Activated CD8-positive, alpha-beta T cell treated with anti-CD3 and anti-CD28 coated beads for 36 hours (primary cell): ENCODE data around the gene BTBD2. TPM values are rescaled to one million over a fixed set of nuclear protein-coding genes. Genes with fewer than 3 reads are reported as not detected.

Experiments
- ATAC-seq: fragments of 200-7000 bp; cut with Tn5 transposase; one replicate; pipeline ENCODE4 v1.10.0; 2021; ENCODE audit warnings: mild to moderate bottlenecking, moderate library complexity
- CTCF ChIA-PET: fragments of 350-600 bp; sonication (Branson Sonifier 250); formaldehyde crosslinking; loops from one replicate; lab custom pipeline; 2021; ENCODE audit warnings: antibody characterized with exemption; lab: Charles Lee
- POLR2A ChIA-PET: fragments of 350-600 bp; sonication (Branson Sonifier 250); formaldehyde crosslinking; loops from one replicate; lab custom pipeline; 2021; ENCODE audit warnings: antibody characterized with exemption; lab: Charles Lee
- DNase-seq: peaks from one replicate; pipeline ENCODE4 v3.0.0-alpha.2; 2020
- H3K27ac Mint-ChIP-seq: one replicate; pipeline ENCODE4 v1.8.0; 2021; ENCODE audit warnings: mild to moderate bottlenecking, mixed read lengths
- H3K27me3 Mint-ChIP-seq: one replicate; pipeline ENCODE4 v1.8.0; 2021; ENCODE audit warnings: mixed read lengths
- H3K36me3 Mint-ChIP-seq: one replicate; pipeline ENCODE4 v1.8.0; 2021; ENCODE audit warnings: low read depth, mixed read lengths
- H3K4me1 Mint-ChIP-seq: one replicate; pipeline ENCODE4 v1.8.0; 2021; ENCODE audit warnings: low read depth, mixed read lengths
- H3K4me3 Mint-ChIP-seq: one replicate; pipeline ENCODE4 v1.8.0; 2021; ENCODE audit warnings: mild to moderate bottlenecking, moderate library complexity, mixed read lengths
- H3K9me3 Mint-ChIP-seq: one replicate; pipeline ENCODE4 v1.8.0; 2021; ENCODE audit warnings: mixed read lengths
- intact Hi-C: fragments of 100-400 bp; cut with micrococcal nuclease; formaldehyde crosslinking; loops from one replicate; pipeline ENCODE4 v1.10.0; 2022
- total RNA-seq, 2 experiments: library from RNA; stranded (reverse); gene quantifications; one replicate each; pipeline ENCODE4 v1.2.3, GENCODE V29; 2021
- TF ChIP-seq, protein P1 (sequence below): fragments of 200-600 bp; IDR thresholded peaks from one replicate; pipeline ENCODE4 v1.8.0; 2022; ENCODE audit warnings: antibody characterized with exemption, mild to moderate bottlenecking

Gene BTBD2
- total RNA-seq, 2 experiments from 2014 or later: 36.5 to 44.6 TPM

DNA sequence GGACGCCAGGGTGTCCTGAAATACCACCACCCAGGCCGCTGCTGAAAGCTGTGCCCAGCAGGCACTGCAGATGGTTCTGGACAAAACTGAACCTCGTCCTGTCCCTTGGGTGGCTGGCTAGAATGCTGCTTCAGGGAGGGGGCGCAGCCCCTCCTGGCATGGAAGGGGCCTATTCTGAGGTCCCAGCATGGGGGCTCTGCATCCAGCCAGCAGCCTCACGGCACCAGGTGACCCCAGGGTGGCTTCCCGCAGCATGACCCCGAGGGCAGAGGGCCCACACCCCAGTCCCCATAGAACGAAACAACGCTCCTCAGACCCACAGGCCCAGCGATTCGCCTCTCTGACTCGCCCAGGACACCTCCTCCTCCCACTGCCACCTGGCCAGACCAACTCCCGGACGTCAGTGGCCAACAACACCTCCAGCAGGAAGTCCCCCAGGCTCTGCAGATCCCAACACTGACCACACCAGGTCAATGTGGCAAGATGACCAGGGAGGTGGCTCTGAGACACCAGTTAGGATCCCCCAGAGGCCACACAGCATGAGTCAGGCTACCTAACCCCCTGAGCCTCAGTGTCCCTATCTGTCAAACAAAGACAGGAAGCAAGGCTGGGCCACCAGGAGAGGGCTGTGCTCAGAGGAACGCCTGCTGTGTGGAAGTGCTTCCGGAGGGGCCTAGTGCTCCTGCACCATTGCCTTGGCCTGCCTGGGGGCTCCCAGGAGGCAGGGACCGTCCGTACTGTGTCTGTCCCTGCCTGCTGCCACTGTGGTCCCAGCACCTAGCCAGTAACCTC, 29.4 kb upstream of the BTBD2 start:
- H3K36me3 Mint-ChIP-seq: peaks cover 36% of the 10 kb centered on the region
- TF ChIP-seq, protein P1, sequence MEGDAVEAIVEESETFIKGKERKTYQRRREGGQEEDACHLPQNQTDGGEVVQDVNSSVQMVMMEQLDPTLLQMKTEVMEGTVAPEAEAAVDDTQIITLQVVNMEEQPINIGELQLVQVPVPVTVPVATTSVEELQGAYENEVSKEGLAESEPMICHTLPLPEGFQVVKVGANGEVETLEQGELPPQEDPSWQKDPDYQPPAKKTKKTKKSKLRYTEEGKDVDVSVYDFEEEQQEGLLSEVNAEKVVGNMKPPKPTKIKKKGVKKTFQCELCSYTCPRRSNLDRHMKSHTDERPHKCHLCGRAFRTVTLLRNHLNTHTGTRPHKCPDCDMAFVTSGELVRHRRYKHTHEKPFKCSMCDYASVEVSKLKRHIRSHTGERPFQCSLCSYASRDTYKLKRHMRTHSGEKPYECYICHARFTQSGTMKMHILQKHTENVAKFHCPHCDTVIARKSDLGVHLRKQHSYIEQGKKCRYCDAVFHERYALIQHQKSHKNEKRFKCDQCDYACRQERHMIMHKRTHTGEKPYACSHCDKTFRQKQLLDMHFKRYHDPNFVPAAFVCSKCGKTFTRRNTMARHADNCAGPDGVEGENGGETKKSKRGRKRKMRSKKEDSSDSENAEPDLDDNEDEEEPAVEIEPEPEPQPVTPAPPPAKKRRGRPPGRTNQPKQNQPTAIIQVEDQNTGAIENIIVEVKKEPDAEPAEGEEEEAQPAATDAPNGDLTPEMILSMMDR: no peak
- CTCF ChIA-PET: interaction anchor here (3.3 kb wide), 1 partner anchor 26 kb away, joined by 12 read pairs; no protein-coding TSS in a partner anchor
- H3K4me3 Mint-ChIP-seq: no peak overlapping the region
- no peak for ATAC-seq
- POLR2A ChIA-PET: interaction anchor here (0.9 to 6.3 kb wide), 3 partner anchors 8 to 13 kb away, joined by 4 to 58 read pairs (median 7); partner anchors contain the start of gene MKNK2
- H3K9me3 Mint-ChIP-seq: no peaks in the 10 kb centered on the region
- intact Hi-C loops: no loop called here
- no peaks in the 10 kb centered on the region for H3K27me3 Mint-ChIP-seq
- H3K27ac Mint-ChIP-seq: peak overlapping the region; percentile 3
- peaks cover 53% of the 10 kb centered on the region for H3K4me1 Mint-ChIP-seq
- no peak for DNase-seq

DNA sequence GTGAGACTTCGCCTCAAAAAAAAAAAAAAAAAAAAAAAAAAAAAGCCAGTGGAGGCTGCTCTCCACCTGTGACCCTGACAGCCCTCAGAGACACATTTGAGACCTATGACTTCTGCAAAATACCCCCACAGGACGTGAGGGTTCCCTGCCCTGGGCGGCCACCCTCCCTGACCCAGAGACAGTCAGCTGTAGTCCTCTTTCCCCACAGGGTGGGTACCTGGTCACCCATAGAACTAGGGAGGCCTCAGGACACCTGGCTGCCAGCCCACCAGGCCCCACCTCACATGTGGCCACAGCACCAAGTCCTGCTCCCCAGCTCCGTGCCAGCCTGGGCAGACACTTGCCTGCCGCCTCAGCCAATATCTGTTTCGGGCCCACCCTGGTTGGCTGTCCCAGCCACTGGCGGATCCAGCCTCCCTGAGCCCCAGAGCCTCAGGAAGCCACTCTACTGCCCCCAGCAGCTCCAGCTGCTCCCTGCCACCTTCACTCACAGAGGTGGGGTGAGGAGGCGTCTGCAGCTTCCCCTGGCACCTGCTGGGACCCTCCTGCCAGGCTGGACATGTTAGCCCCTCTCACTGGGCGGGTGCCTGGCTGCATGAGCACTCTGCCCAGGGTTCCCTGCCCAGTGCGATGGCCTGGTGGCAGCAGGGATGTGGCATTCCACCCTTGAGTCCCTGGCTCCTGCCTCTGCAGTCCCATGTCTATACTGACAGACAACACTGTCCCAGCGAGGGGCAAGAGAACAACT, 28.6 kb upstream of the BTBD2 start:
- H3K4me1 Mint-ChIP-seq: peaks cover 46% of the 10 kb centered on the region
- no peaks in the 10 kb centered on the region for H3K9me3 Mint-ChIP-seq
- intact Hi-C loops: no loop called here
- peaks cover 33% of the 10 kb centered on the region for H3K36me3 Mint-ChIP-seq
- POLR2A ChIA-PET: interaction anchor here (0.5 to 6.3 kb wide), 4 partner anchors 8 to 214 kb away, joined by 3 to 58 read pairs (median 10); partner anchors contain the start of gene MKNK2
- no peaks in the 10 kb centered on the region for H3K27me3 Mint-ChIP-seq
- DNase-seq (no peak), ATAC-seq (no peak)
- peak overlapping the region; percentile 63 for H3K27ac Mint-ChIP-seq
- TF ChIP-seq, protein P1: no peak
- CTCF ChIA-PET: interaction anchor here (0.9 to 3.3 kb wide), 2 partner anchors 11 to 25 kb away, joined by 3 to 12 read pairs; no protein-coding TSS in a partner anchor
- peak overlapping the region; percentile 12 for H3K4me3 Mint-ChIP-seq

DNA sequence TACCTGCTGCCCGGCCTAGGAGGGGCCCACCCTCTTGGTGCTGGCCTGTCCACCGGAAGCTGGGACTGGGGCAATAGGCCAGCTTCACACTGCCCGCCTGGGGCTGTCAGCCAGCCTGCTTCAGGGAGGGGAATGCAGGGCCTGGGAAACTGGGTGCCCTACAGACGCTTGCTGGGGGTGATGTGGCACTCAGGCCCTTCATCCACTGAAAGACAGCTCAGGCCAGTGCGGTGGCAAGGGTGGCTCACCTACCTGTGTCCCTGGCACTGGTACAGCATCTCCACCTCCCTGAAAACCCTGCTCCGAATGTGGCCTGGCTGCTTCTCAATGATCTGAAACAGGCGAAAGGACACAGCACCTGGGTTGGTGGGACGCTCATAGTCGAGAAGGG, 27.7 kb upstream of the BTBD2 start:
- POLR2A ChIA-PET: interaction anchor here (0.5 to 6.3 kb wide), 8 partner anchors 9 to 215 kb away, joined by 3 to 58 read pairs (median 8); partner anchors contain the start of gene MKNK2
- peaks cover 32% of the 10 kb centered on the region for H3K36me3 Mint-ChIP-seq
- TF ChIP-seq, protein P1: no peak
- intact Hi-C loops: no loop called here
- peak overlapping the region; percentile 72 for H3K4me3 Mint-ChIP-seq
- CTCF ChIA-PET: interaction anchor here (1.5 to 3.3 kb wide), 3 partner anchors 11 to 50 kb away, joined by 3 to 12 read pairs (median 9); no protein-coding TSS in a partner anchor
- ATAC-seq (no peak), DNase-seq (no peak)
- peak overlapping the region; percentile 86 for H3K27ac Mint-ChIP-seq
- H3K27me3 Mint-ChIP-seq: no peaks in the 10 kb centered on the region
- no peaks in the 10 kb centered on the region for H3K9me3 Mint-ChIP-seq
- peaks cover 41% of the 10 kb centered on the region for H3K4me1 Mint-ChIP-seq

DNA sequence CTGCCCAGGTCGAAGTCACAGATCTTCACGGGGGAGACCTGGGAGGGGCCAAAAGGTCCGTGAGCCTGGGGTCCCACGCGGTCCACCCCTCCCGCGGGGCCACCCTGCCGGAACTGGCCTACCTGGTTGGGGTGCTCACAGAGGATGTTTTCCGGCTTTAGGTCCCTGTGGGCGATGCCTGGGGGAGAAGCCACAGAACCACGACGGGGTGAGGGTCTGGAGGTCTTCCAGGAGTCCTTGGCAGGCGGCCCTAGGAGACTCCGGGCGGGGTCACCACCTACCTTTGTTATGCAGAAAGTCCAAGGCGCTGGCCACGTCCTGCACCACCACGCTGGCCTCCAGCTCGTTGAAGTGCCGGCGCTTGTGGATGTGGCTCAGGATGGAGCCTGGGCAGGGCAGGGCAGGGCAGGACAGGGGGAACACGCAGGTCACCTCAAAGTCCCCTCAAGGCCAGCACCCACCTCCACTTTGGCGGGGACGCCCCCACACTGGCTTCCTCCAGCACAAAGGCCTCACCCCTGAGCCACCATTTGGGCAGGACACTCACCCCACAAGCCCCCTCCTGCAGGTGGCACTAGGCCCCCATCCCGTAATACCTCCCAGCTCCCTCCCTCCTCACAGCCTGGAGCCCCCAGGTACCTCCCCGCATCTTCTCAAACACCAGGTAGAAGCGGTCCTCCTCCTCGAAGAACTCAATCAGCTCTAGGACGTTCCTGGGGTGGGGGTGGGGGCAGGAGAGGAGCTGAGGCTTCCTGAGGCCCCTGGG, 27.2 kb upstream of the BTBD2 start:
- ChIA-PET POLR2A (interaction anchor here (0.7 to 6.3 kb wide), 9 partner anchors 10 to 52 kb away, joined by 3 to 58 read pairs (median 7); partner anchors contain the start of gene MKNK2), CTCF (interaction anchor here (0.7 to 3.3 kb wide), 5 partner anchors 9 to 124 kb away, joined by 3 to 12 read pairs (median 3); no protein-coding TSS in a partner anchor)
- no peaks in the 10 kb centered on the region for H3K9me3 Mint-ChIP-seq
- DNase-seq (no peak), ATAC-seq (no peak)
- intact Hi-C loops: no loop called here
- peaks cover 31% of the 10 kb centered on the region for H3K36me3 Mint-ChIP-seq
- TF ChIP-seq, protein P1: no peak
- H3K27ac Mint-ChIP-seq: peak overlapping the region; percentile 86
- H3K4me1 Mint-ChIP-seq: peaks cover 38% of the 10 kb centered on the region
- H3K27me3 Mint-ChIP-seq: no peaks in the 10 kb centered on the region
- peak overlapping the region; percentile 72 for H3K4me3 Mint-ChIP-seq
